ENCODE data around the gene BEND6.

DNA sequence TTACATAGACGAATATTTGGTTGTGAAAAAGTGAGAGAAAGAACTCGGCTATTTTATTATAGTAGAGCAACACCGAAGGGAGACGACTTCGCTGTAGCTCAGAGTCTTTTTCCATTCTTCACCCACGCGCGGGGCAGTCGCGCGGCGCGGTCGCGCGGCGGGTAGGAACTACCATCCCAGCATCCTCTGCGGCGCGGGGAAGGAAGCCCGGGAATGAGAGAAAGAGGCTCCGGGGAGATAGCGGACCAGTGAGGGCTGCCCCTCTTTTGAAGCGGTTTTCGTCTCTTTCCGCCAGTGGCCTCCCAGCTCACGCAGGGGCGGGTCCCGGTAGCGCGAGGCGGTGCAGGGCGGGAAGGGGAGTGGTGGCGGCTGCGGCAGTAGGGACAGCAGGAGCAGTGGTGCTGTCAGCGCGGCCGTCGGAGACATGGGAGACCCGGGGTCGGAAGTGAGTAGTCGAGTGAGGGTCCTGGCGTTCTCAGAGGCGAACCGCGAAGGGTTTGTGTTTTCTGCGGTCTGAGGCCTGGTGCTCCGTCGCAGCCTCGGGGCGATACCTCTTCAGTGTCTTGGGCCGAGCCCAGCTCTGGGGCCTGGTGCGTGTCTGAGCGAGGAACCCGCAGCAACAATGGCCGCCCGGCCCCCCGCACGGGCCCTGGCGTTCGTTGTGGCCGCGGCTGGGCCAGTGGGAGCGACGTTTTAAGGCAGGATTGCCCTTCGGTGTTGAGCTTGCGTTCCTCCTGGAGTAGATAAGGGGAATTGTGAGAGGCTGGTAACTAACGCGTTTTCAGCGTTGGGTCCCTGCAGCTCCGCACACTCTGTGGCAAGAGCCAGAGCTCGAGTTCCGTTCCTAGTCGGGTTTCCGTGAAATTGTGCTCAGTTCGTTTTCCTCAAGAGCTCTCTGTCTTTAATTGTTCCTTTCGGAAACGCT, 91.7 kb downstream of the BEND6 start, which contains the start of gene KIAA1586:
- TF ChIP-seq POLR2A (IDR thresholded peaks at IDR 0.05) = peak; percentile 61 to 74
- TF ChIP-seq, protein P1, sequence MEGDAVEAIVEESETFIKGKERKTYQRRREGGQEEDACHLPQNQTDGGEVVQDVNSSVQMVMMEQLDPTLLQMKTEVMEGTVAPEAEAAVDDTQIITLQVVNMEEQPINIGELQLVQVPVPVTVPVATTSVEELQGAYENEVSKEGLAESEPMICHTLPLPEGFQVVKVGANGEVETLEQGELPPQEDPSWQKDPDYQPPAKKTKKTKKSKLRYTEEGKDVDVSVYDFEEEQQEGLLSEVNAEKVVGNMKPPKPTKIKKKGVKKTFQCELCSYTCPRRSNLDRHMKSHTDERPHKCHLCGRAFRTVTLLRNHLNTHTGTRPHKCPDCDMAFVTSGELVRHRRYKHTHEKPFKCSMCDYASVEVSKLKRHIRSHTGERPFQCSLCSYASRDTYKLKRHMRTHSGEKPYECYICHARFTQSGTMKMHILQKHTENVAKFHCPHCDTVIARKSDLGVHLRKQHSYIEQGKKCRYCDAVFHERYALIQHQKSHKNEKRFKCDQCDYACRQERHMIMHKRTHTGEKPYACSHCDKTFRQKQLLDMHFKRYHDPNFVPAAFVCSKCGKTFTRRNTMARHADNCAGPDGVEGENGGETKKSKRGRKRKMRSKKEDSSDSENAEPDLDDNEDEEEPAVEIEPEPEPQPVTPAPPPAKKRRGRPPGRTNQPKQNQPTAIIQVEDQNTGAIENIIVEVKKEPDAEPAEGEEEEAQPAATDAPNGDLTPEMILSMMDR (IDR thresholded peaks at IDR 0.05) = peak in 1 of 4 experiments; percentile 22
- peak; percentile 84 for TF ChIP-seq POLR2AphosphoS5 (IDR thresholded peaks at IDR 0.05)
